HCT116 (cell line): ENCODE data around the gene KMT2D. TPM values are rescaled to one million over a fixed set of nuclear protein-coding genes. Genes with fewer than 3 reads are reported as not detected.

Source experiments
- ATAC-seq: fragments of 200-7000 bp; cut with Tn5 transposase; 2 replicates; pipeline ENCODE4 v1.9.1; 2020; ENCODE audit warnings: mild to moderate bottlenecking, moderate library complexity
- BruUV-seq: library from RNA; stranded (reverse); fragments of 400-500 nt; replicated peaks from 2 replicates; lab custom pipeline; 2021; lab: Mats Ljungman, UMichigan
- CTCF ChIA-PET: fragments of 300-600 bp; sonication (Branson Sonifier 250); formaldehyde crosslinking; loops from one replicate; lab custom pipeline; 2021; ENCODE audit warnings: antibody characterized with exemption; lab: Charles Lee
- POLR2A ChIA-PET: fragments of 300-600, 350-600 bp; sonication (Branson Sonifier 250); formaldehyde crosslinking; loops from one replicate; lab custom pipeline; 2021; ENCODE audit warnings: antibody characterized with exemption; lab: Charles Lee
- RAD21 ChIA-PET, 2 experiments: fragments of 300-600 bp; sonication (Branson Sonifier 250); formaldehyde crosslinking; loops; one replicate each; lab custom pipeline; 2023; ENCODE audit warnings: low total read pairs in 2 of 2; ENCODE audit not compliant: uncharacterized antibody in 2 of 2, unreplicated experiment in 2 of 2, low non-redundant PET in 1 of 2; lab: Charles Lee
- DNase-seq: peaks from one replicate; pipeline ENCODE4 v3.0.0-alpha.2; 2010; ENCODE audit warnings: low read depth, low spot score
- H2AFZ ChIP-seq: fragments of 200-600 bp; shearing (Covaris generic), sonication (generic); 2 replicates; pipeline ENCODE4 v1.6.1; 2017; ENCODE audit warnings: low read depth, mixed run types, mixed read lengths, antibody characterized with exemption, low read length; ENCODE audit not compliant: poor library complexity, severe bottlenecking
- H3K27ac ChIP-seq: 2 replicates; pipeline ENCODE4 v1.5.1; 2012; ENCODE audit warnings: low read depth, low read length
- H3K27me3 ChIP-seq: fragments of 200-600 bp; sonication (generic); 2 replicates; pipeline ENCODE4 v1.6.1; 2016; ENCODE audit warnings: mixed run types, low read length, mixed read lengths; ENCODE audit not compliant: insufficient read depth
- H3K36me3 ChIP-seq, 2 experiments: fragments of 200-500 bp in 1 of 2; fragments of 200-600 bp in 1 of 2; sonication (Bioruptor generic) in 1 of 2; sonication (generic) in 1 of 2; 2 replicates each; pipeline versions ENCODE4 v1.5.1 to v1.6.1; 2014 to 2016; ENCODE audit warnings: low read length in 2 of 2, inconsistent platforms in 1 of 2, mixed read lengths in 1 of 2, mixed run types in 1 of 2; ENCODE audit not compliant: insufficient read depth in 2 of 2, control insufficient read depth in 1 of 2
- H3K4me1 ChIP-seq, 2 experiments: fragments of 200-600 bp in 1 of 2; sonication (generic) in 1 of 2; 2 replicates each; pipeline versions ENCODE4 v1.5.1 to v1.6.1; 2012 to 2017; ENCODE audit warnings: low read length in 2 of 2, inconsistent platforms in 1 of 2, mild to moderate bottlenecking in 1 of 2, mixed read lengths in 1 of 2, mixed run types in 1 of 2, moderate library complexity in 1 of 2; ENCODE audit not compliant: insufficient read depth in 2 of 2, control insufficient read depth in 1 of 2
- H3K4me2 ChIP-seq: fragments of 200-600 bp; sonication (generic); 2 replicates; pipeline ENCODE4 v1.6.1; 2017; ENCODE audit warnings: mixed run types, low read length, mixed read lengths
- H3K4me3 ChIP-seq, 2 experiments: fragments of 200-600 bp in 1 of 2; sonication (generic) in 1 of 2; replicated peaks in 1 of 2; 2 replicates each; pipeline ENCODE4 v1.5.1; 2011 to 2016; ENCODE audit warnings: low read length in 2 of 2, control low read depth in 1 of 2, low read depth in 1 of 2, mild to moderate bottlenecking in 1 of 2, mixed read lengths in 1 of 2, mixed run types in 1 of 2
- H3K79me2 ChIP-seq: fragments of 200-600 bp; sonication (generic); 2 replicates; pipeline ENCODE4 v1.6.1; 2017; ENCODE audit warnings: mild to moderate bottlenecking, mixed run types, low read length, moderate library complexity, mixed read lengths; ENCODE audit not compliant: insufficient read depth
- H3K9ac ChIP-seq: fragments of 200-600 bp; sonication (generic); 2 replicates; pipeline ENCODE4 v1.6.1; 2016; ENCODE audit warnings: low read length, mixed read lengths
- H3K9me2 ChIP-seq: fragments of 200-600 bp; sonication (generic), shearing (Covaris generic); 2 replicates; pipeline ENCODE4 v1.6.1; 2017; ENCODE audit warnings: mixed run types, mild to moderate bottlenecking, moderate library complexity; ENCODE audit not compliant: insufficient read depth
- H3K9me3 ChIP-seq, 2 experiments: fragments of 200-500 bp in 1 of 2; fragments of 200-600 bp in 1 of 2; sonication (Bioruptor generic) in 1 of 2; sonication (generic) in 1 of 2; 2 replicates each; pipeline ENCODE4 v1.6.1; 2014 to 2017; ENCODE audit warnings: low read length in 2 of 2, mixed read lengths in 2 of 2, inconsistent platforms in 1 of 2, low read depth in 1 of 2, mild to moderate bottlenecking in 1 of 2, mixed run types in 1 of 2, moderate library complexity in 1 of 2; ENCODE audit not compliant: control insufficient read depth in 1 of 2, insufficient read depth in 1 of 2
- H4K20me1 ChIP-seq: fragments of 200-600 bp; sonication (generic), shearing (Covaris generic); 2 replicates; pipeline ENCODE4 v1.6.1; 2017; ENCODE audit warnings: mixed run types, mild to moderate bottlenecking, moderate library complexity; ENCODE audit not compliant: insufficient read depth
- ATF3 ChIP-seq: IDR thresholded peaks from 2 replicates; pipeline ENCODE4 v1.6.1; 2012
- CTCF ChIP-seq, 3 experiments: fragments of 200-600 bp in 1 of 3; sonication (generic) in 1 of 3; IDR thresholded peaks in 2 of 3; conservative IDR thresholded peaks in 1 of 3; 2 replicates each; pipeline ENCODE4 v1.5.1; 2012 to 2017; ENCODE audit warnings: low read depth in 2 of 3, low read length in 2 of 3, antibody characterized with exemption in 1 of 3, borderline replicate concordance in 1 of 3, control low read depth in 1 of 3, mild to moderate bottlenecking in 1 of 3, mixed read lengths in 1 of 3, mixed run types in 1 of 3, moderate library complexity in 1 of 3; ENCODE audit not compliant: insufficient read depth in 1 of 3
- EGR1 ChIP-seq: IDR thresholded peaks from 2 replicates; pipeline ENCODE4 v1.6.1; 2012; ENCODE audit warnings: low read depth
- EZH2phosphoT487 ChIP-seq: fragments of 200-600 bp; IDR thresholded peaks from 2 replicates; pipeline ENCODE4 v1.6.1; 2018; ENCODE audit warnings: antibody characterized with exemption, borderline replicate concordance
- POLR2AphosphoS5 ChIP-seq: IDR thresholded peaks from 2 replicates; pipeline ENCODE4 v1.6.1; 2011; ENCODE audit warnings: mild to moderate bottlenecking, low read depth, low read length, moderate library complexity
- RAD21 ChIP-seq: IDR thresholded peaks from 2 replicates; pipeline ENCODE4 v1.6.1; 2012; ENCODE audit warnings: low read depth, mild to moderate bottlenecking
- SIN3A ChIP-seq: IDR thresholded peaks from 2 replicates; pipeline ENCODE4 v1.6.1; 2012; ENCODE audit warnings: low read depth
- TCF7L2 ChIP-seq: IDR thresholded peaks from 2 replicates; pipeline ENCODE4 v1.7.0; 2011; ENCODE audit warnings: borderline replicate concordance, inconsistent platforms; ENCODE audit not compliant: insufficient read depth, insufficient read length; ENCODE audit errors: extremely low read depth
- YY1 ChIP-seq: IDR thresholded peaks from 2 replicates; pipeline ENCODE4 v1.6.1; 2011; ENCODE audit warnings: low read length, low read depth, moderate library complexity, mild to moderate bottlenecking; ENCODE audit not compliant: insufficient replicate concordance; ENCODE audit errors: extremely low read depth
- ZFX ChIP-seq: fragments of 450-650 bp; IDR thresholded peaks from 2 replicates; pipeline ENCODE4 v1.6.1; 2017
- intact Hi-C: fragments of 100-400 bp; cut with micrococcal nuclease; formaldehyde crosslinking; loops from 2 replicates; pipeline ENCODE4 v1.10.0; 2022
- total RNA-seq: library from RNA; stranded (reverse); gene quantifications from one replicate; pipeline ENCODE4 v1.2.1, GENCODE V29; 2021; ENCODE audit not compliant: unreplicated experiment

Gene KMT2D
- total RNA-seq, 1 experiment from 2014 or later, result 71.3 TPM

- ATAC-seq (no peak), DNase-seq (no peak)
- no TSS peak for BruUV-seq
- no peak overlapping the region for H3K4me2 ChIP-seq
- no peak overlapping the region for H2AFZ ChIP-seq
- no peaks in the 10 kb centered on the region for H3K9me3 ChIP-seq
- peaks cover 11% of the 10 kb centered on the region; the same call in 1 of the 2 replicates for H3K79me2 ChIP-seq
- RAD21 ChIA-PET, result no interaction called here
- POLR2A ChIA-PET, result interaction anchor here (1.2 kb wide), 2 partner anchors 11 to 101 kb away, joined by 3 read pairs; partner anchors contain the start of gene TUBA1B
- H3K4me1 ChIP-seq, result no peaks in the 10 kb centered on the region
- H3K27ac ChIP-seq, result no peak overlapping the region
- H3K27me3 ChIP-seq, result no peaks in the 10 kb centered on the region
- intact Hi-C loops, result no loop called here
- no peak overlapping the region for H3K4me3 ChIP-seq
- TF ChIP-seq RAD21 (no peak), EZH2phosphoT487 (no peak), EGR1 (no peak), SIN3A (no peak), YY1 (no peak), ZFX (no peak), POLR2AphosphoS5 (no peak), TCF7L2 (no peak), ATF3 (no peak), CTCF (IDR thresholded peaks at IDR 0.05 in 2 of 3, conservative IDR thresholded peaks at IDR 0.05 in 1 of 3; ENCODE audit: borderline replicate concordance in 1 of 3, insufficient read depth in 1 of 3, low read depth in 2 of 3, low read length in 2 of 3) (no peak)
- CTCF ChIA-PET, result interaction anchor here (2.2 kb wide), 1 partner anchor 11 kb away, joined by 6 read pairs; no protein-coding TSS in a partner anchor
- H3K9ac ChIP-seq, result no peak overlapping the region
- H4K20me1 ChIP-seq, result no peaks in the 10 kb centered on the region
- peaks cover 38 to 73% of the 10 kb centered on the region in 2 experiments for H3K36me3 ChIP-seq
- no peaks in the 10 kb centered on the region for H3K9me2 ChIP-seq
Observed at GRCh38 chr12:49030119-49030518, 30.5 kb downstream of the KMT2D start.
